G401.6 (cell line): ENCODE measurements around the gene USP5.
A peak's percentile ranks its signal among the peaks of the same experiment; 100 is the strongest.

Experiments used
- FAIRE-seq: peaks from 2 replicates; lab custom pipeline; 2012; peaks lifted over from hg19 to GRCh38; lab: Jason Lieb, UNC

Gene USP5, protein sequence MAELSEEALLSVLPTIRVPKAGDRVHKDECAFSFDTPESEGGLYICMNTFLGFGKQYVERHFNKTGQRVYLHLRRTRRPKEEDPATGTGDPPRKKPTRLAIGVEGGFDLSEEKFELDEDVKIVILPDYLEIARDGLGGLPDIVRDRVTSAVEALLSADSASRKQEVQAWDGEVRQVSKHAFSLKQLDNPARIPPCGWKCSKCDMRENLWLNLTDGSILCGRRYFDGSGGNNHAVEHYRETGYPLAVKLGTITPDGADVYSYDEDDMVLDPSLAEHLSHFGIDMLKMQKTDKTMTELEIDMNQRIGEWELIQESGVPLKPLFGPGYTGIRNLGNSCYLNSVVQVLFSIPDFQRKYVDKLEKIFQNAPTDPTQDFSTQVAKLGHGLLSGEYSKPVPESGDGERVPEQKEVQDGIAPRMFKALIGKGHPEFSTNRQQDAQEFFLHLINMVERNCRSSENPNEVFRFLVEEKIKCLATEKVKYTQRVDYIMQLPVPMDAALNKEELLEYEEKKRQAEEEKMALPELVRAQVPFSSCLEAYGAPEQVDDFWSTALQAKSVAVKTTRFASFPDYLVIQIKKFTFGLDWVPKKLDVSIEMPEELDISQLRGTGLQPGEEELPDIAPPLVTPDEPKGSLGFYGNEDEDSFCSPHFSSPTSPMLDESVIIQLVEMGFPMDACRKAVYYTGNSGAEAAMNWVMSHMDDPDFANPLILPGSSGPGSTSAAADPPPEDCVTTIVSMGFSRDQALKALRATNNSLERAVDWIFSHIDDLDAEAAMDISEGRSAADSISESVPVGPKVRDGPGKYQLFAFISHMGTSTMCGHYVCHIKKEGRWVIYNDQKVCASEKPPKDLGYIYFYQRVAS

GRCh38 chr12:6851921-6852650, at the start of gene USP5:
Gene USP5, plus strand, starts transcription at chr12:6852150. Its CDS starts 30 bp downstream, at chr12:6852180.
- FAIRE-seq, result peak; percentile 96

GRCh38 chr12:6807170-6807569, 44.8 kb upstream of the USP5 start:
- FAIRE-seq, result no peak

- FAIRE-seq, result no peak
Measured at GRCh38 chr12:6809056-6809455, 42.9 kb upstream of the USP5 start.

GRCh38 chr12:6810758-6811157, 41.2 kb upstream of the USP5 start:
- FAIRE-seq, result no peak

GRCh38 chr12:6813363-6813762, 38.6 kb upstream of the USP5 start:
- no peak for FAIRE-seq

DNA sequence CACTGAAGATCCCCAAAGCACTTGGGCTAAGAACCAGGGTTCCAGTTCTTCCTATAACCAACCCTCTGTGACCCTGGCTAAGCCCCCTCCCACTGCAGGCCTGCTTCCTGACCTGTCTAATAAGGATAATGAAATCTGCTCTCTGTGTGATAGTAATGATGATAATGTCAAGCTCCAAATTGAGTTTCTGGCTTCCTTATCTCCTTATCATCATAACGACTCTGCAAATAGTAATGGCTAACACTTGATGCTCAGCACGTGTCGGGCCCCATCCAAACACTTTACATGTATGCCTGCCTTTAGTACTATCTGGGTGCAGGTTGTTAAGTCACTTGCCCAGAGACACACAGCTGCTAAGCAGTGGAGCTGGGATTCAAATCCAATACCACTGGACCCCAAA, 35.4 kb upstream of the USP5 start:
- no peak for FAIRE-seq

GRCh38 chr12:6817098-6817497, 34.9 kb upstream of the USP5 start:
- no peak for FAIRE-seq

GRCh38 chr12:6817662-6818157, 34.2 kb upstream of the USP5 start:
- FAIRE-seq, result no peak

- no peak for FAIRE-seq
Measured at GRCh38 chr12:6818222-6818621, 33.7 kb upstream of the USP5 start.

DNA sequence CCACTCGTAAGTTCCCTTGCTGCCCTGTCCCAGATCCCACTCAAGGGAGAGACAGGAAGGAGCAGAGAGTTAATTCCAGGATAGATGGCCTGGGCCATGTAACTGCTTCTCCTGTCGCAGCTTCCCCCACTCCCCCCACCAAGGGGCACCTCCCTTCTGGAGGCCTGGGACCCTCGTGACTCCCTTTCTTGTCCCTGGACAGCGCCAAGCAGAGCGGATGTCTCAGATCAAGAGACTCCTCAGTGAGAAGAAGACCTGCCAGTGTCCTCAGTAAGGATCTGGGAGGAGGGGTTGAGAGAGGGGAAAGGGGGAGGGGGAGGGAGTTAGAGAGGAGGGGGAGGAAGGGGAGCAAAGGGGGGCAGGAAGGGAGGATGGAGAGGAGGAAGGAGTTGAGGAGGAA, 33.3 kb upstream of the USP5 start:
- no peak for FAIRE-seq

GRCh38 chr12:6819106-6820030, 32.6 kb upstream of the USP5 start:
- FAIRE-seq, result no peak

GRCh38 chr12:6820166-6820565, 31.8 kb upstream of the USP5 start:
- no peak for FAIRE-seq

DNA sequence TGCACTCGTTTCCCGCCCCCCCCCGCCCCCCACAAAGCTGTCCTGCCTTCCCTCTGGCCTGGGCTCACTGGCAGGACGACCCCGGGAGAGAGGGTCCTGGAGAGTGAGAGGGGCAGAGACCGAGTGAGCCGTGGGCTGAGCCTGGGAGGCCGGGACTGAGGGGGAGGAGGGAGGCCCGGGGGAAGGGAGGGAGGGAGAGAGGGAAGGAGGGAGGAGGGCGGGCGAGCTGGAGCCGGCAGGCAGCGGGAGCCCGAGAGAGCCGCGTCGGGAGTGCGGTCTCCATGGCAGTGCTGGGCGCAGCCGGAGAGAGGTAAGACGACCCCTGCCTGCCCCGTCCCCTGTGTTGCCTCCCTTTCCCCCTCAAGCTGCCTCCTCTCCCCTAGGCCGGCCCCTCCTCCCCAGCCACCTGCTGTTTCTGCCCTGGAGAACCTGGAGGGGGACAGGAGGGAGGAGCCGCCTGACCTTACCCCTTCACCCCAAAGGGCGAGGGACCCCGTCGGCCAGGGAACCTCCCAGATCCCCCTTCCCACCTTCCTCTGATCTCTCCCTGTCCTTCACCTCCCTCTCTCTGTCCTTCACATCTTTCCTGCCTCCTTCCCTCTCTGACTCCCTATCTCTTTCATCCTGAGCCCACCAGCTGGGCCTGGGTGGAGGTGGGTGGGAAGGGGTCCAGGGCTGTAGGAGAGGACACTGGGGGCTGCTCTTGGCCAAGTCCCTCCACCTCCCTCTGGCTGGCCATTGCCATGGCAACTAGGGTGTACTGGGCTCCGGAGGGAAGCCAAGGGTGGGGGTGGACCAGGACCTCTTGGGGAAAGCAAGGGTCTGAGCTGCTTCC, 30.1 kb upstream of the USP5 start, which contains the start of gene GPR162:
GPR162 (plus strand) TSS at position 231 of the 835 bp plus-strand sequence. CDS start 2,078 bp downstream, outside the sequence.
- FAIRE-seq, result no peak

GRCh38 chr12:6822426-6823135, 29.4 kb upstream of the USP5 start:
- no peak for FAIRE-seq

GRCh38 chr12:6823182-6824084, 28.5 kb upstream of the USP5 start:
- no peak for FAIRE-seq

DNA sequence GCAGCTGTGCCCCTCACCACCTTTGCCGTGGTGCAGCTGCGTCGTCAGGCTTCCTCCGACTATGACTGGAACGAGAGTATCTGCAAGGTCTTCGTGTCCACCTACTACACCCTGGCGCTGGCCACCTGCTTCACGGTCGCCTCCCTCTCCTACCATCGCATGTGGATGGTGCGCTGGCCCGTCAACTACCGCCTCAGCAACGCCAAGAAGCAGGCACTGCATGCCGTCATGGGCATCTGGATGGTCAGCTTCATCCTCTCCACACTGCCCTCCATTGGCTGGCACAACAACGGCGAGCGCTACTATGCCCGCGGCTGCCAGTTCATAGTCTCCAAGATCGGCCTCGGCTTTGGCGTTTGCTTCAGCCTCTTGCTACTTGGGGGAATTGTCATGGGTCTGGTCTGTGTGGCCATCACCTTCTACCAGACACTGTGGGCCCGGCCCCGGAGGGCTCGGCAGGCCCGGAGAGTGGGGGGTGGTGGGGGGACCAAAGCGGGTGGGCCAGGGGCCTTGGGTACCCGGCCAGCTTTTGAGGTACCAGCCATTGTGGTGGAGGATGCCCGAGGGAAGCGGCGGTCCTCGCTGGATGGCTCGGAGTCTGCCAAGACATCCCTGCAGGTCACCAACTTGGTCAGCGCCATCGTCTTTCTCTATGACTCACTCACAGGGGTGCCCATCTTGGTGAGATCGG, 27.7 kb upstream of the USP5 start:
- FAIRE-seq, result no peak

- no peak for FAIRE-seq
Measured at GRCh38 chr12:6824901-6825381, 27.0 kb upstream of the USP5 start.
